Stimulated activated memory B cell treated with anti-CD40 and anti-IgM and Interleukin-4, amounts not matched to agents 10 μg/mL and 1 μg/mL and 100 μg/mL, for 72 hours (primary cell): Measurements from ENCODE around the gene CARS2.
A peak's percentile ranks its signal among the peaks of the same experiment; 100 is the strongest.
"Not testable (repeated sequence)": the region's sequence is repeated elsewhere in the genome, so short reads cannot be mapped to it uniquely, and the experiment has no call there.

Experiments used
- ATAC-seq: fragments of 150-1000 bp; cut with Tn5 transposase; 2 replicates; pipeline ENCODE4 v1.10.0; 2021
- H3K27ac Mint-ChIP-seq: one replicate; pipeline ENCODE4 v1.8.0; 2022; ENCODE audit warnings: mild to moderate bottlenecking, mixed read lengths
- H3K27me3 Mint-ChIP-seq: one replicate; pipeline ENCODE4 v1.8.0; 2022; ENCODE audit warnings: mixed read lengths
- H3K36me3 Mint-ChIP-seq: one replicate; pipeline ENCODE4 v1.8.0; 2022; ENCODE audit warnings: mixed read lengths
- H3K4me1 Mint-ChIP-seq: one replicate; pipeline ENCODE4 v1.8.0; 2022; ENCODE audit warnings: mixed read lengths
- H3K4me3 Mint-ChIP-seq: one replicate; pipeline ENCODE4 v1.8.0; 2022; ENCODE audit warnings: mild to moderate bottlenecking, moderate library complexity, mixed read lengths
- H3K9me3 Mint-ChIP-seq: one replicate; pipeline ENCODE4 v1.8.0; 2022; ENCODE audit warnings: mixed read lengths

CARS2 gene

DNA sequence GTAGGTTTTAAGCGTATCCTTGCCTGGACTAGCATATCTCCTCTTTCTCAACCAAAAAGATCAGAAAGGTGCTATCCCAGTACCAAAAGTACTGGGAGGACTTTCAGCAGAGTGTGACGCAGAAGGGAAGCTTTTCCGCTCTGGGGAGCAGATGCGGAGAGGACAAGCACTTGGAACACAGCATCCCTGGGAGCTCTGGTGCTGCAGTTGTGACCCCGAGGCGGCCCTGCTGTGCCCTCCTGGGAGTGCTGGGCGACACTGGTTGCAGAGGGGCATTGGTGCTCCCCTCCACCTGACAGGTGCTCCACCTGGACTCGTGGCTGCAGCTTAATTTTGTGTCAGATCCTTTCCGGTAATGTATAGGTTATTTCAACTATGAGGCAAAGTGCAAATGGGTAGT is 87.1 kb downstream of the CARS2 start:
- no peaks in the 10 kb centered on the region for H3K36me3 Mint-ChIP-seq
- H3K9me3 Mint-ChIP-seq, result no peaks in the 10 kb centered on the region
- H3K27me3 Mint-ChIP-seq, result no peaks in the 10 kb centered on the region
- H3K27ac Mint-ChIP-seq, result no peak overlapping the region
- ATAC-seq, result no peak
- H3K4me3 Mint-ChIP-seq, result no peak overlapping the region
- H3K4me1 Mint-ChIP-seq, result peaks cover 24% of the 10 kb centered on the region

DNA sequence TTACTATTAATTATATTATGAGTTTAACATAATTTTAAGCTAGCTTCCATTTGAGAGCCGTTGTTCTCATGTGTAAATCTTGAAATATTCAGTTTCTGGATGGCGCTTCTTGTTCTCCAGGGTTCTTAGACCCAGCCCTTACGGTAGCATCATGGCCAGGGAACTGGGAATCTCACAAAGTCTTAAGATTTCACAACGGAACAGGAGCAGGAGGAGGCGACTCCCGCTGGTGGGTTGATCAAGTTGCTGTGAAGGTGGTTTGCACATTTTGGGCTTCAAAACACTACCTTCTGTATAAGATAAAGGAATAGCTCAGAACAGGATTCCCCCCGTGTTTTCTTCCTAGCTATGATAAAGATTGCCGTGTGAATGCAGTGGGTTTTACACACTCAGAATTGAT is 87.7 kb downstream of the CARS2 start:
- H3K9me3 Mint-ChIP-seq, result peaks cover 2% of the 10 kb centered on the region
- H3K27me3 Mint-ChIP-seq, result no peaks in the 10 kb centered on the region
- no peak overlapping the region for H3K27ac Mint-ChIP-seq
- H3K4me1 Mint-ChIP-seq, result peaks cover 24% of the 10 kb centered on the region
- H3K4me3 Mint-ChIP-seq, result no peak overlapping the region
- no peaks in the 10 kb centered on the region for H3K36me3 Mint-ChIP-seq
- no peak for ATAC-seq

DNA sequence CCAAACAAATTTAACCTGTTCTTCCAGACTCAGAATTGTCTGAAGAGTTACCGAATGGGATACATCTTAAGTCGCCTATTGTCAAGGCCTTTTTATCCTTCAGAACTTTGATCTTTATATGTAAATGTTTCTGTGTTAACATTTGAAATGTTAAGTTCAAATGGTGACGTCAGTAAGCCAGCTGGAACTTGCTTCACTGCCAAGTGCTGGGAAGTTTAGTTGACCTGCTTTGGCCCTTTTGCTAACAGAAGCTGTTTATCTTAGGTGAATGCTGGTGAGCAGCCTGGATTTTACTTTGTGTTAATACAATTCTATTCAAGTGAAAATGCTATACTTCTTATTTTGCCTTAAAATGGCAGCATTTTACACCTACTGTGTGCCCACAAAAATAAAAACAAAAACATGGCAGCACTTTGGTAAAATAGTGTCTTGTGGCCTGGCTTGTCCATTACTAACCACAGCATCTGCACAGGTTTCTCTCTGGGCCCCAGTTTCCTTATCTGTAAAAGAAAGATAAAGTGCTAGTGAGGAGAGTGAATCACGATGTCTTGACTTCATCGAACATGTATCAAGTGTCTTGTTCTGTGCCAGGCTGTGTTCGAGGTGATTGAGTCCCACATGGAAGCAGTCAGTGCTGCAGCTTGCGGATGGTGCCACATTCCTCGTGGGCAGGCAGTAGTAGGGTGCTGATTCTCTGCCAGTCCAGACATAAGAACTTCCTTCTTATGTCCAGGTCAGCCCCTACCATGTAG is 88.4 kb downstream of the CARS2 start:
- H3K9me3 Mint-ChIP-seq, result peaks cover 2% of the 10 kb centered on the region
- H3K27me3 Mint-ChIP-seq, result no peaks in the 10 kb centered on the region
- H3K4me1 Mint-ChIP-seq, result peaks cover 24% of the 10 kb centered on the region
- ATAC-seq, result no peak
- H3K36me3 Mint-ChIP-seq, result no peaks in the 10 kb centered on the region
- H3K4me3 Mint-ChIP-seq, result no peak overlapping the region
- H3K27ac Mint-ChIP-seq, result peak overlapping the region; percentile 94

DNA sequence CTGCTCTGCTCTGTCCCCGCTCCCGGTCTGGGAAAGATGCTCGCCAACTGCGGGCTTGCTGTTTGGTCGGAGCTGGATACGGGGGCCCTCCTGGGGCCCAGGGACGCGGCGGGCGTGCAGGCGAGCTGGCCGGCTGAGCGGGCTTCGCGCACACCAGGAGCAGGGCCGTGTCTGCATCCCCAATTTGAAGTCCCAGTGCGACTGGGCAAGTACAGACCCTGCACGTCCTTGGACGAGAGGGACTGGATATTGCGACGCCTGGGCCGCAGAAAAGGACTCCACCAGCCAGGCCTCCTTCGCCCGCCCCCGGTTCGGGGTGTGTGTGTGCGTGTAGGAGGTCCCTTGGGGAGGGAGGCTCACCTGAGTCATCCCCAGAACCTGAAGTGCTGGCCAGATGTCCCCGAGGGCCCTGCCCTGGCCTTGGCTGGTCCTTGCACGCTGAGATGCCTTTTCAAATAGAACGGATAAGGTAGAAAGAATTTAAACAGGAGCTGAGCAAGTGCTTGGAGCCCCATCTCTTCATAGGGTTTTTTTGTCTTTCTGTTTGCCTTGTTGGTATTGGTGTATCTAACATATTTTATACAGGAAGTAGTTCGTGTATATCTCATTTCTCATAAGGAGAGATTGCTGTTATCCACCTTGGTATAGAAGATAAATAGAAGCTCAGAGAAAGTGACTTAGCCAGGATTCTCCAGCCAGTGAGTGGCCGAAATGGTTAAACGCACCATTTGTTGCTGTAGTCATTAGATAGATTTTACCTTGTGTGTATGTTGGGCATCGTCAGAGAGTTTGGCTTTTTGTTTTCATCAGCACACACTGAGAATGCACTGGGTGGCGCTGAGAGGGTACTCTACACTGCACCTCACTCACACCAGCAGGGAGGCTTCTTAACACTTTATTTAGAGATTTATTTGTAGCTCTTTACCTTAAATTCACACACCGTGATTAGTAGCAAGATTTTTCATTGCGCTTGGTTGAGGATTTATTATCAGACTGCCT is 89.5 kb downstream of the CARS2 start:
- H3K4me1 Mint-ChIP-seq, result peaks cover 29% of the 10 kb centered on the region
- H3K4me3 Mint-ChIP-seq, result peak overlapping the region; percentile 96
- no peaks in the 10 kb centered on the region for H3K36me3 Mint-ChIP-seq
- peak; percentile 87 for ATAC-seq
- peaks cover 2% of the 10 kb centered on the region for H3K9me3 Mint-ChIP-seq
- H3K27me3 Mint-ChIP-seq, result no peaks in the 10 kb centered on the region
- H3K27ac Mint-ChIP-seq, result peak overlapping the region; percentile 94

DNA sequence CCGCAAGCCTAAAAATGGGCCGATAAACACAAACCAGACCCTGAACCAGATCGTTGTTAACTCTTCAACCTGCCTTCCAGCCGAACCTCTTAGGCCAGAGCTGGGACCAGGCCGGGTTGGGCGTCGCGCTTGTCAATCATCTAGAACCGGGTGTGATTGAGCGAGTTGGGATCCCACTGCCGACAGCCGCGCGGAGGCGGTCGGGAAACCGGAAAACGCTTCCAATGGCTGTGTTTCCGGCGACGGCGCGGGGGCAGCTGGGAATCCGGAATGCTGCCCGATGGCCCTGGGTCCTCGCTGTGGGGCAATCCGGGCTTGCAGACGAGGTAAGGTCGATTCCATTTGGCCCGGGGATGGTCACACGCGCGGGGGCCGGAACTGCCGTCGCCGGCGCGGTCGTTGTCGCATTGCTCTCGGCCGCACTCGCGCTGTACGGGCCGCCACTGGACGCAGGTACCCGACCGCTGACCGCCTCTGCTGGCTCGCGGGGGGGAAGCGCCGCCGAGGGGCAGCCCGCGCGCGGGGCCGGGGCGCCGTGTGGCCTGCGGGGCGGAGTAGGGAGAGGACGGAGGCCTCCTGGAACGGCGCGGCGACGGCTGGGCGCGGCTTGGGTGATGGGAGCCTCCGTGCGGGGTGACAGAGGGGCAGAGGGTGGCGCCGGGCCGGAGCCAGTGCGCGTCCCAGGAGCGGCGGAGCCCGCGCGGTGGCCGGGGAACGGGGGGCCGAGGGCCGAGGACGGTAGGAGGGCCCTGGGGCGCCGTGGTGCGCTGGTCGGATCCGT is 90.4 kb downstream of the CARS2 start, which contains the start of gene NAXD:
Gene NAXD, plus strand, starts transcription at position 224 of the 781 bp plus-strand sequence. Its CDS starts 57 bp downstream, at position 281.
- H3K4me3 Mint-ChIP-seq, result peak within 1 kb of the TSS; percentile 96
- H3K27me3 Mint-ChIP-seq, result no peaks in the 10 kb centered on the region
- ATAC-seq, result peak; percentile 87
- peaks cover 38% of the 10 kb centered on the region for H3K4me1 Mint-ChIP-seq
- no peaks in the 10 kb centered on the region for H3K36me3 Mint-ChIP-seq
- H3K27ac Mint-ChIP-seq, result peak within 1 kb of the TSS; percentile 94
- H3K9me3 Mint-ChIP-seq, result peaks cover 2% of the 10 kb centered on the region

DNA sequence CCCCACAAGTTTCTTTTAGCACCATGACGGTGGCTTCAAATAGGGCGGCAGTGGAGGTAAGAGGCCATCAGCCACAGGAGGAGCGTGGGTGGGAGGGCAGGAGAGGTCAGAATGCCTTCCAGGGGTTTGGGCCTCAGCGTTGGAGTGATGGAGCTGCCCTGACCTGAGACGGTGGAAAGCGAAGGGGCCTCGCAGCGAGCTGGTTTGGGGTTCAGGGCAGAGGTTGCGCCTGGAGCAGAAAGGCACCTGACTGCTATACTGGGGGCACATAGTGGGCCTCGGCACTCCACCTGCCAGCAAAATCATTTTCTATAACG is 91.0 kb downstream of the CARS2 start:
- no peak for ATAC-seq
- Mint-ChIP-seq H3K9me3 (peaks cover 2% of the 10 kb centered on the region), H3K27ac (peak overlapping the region; percentile 94), H3K4me1 (peaks cover 37% of the 10 kb centered on the region), H3K4me3 (peak overlapping the region; percentile 96), H3K27me3 (no peaks in the 10 kb centered on the region), H3K36me3 (no peaks in the 10 kb centered on the region)

DNA sequence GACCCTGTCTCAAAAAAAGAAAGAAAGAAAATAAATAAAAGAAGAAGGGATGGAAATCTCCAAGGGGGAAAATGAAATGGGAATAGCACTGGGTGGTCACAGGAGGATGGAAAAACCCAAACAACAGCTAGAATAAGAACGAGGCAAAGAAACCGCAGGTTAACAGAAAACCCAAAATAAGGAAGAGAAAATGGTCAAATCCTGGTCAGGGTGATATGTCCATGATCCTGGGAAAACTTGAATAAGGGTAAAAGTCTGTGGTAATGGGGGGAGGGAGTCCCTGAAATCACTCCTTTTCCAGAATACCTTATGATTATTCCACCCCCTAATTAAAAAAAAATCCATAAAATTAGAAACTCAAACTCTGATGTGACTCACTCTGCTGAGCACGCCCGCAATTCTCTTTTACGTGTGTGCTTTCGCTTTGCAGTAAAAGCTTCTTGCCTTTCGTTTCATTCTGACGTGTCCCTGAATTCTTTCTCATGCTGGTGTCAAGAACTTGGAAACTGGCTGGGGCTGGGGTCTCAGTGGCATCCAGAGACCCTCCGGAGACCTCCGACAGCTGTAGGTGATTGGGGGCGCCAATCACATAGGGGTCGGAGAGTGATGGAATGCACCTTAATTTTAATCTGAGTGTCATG is 94.8 kb downstream of the CARS2 start:
- no peaks in the 10 kb centered on the region for H3K27me3 Mint-ChIP-seq
- H3K36me3 Mint-ChIP-seq, result no peaks in the 10 kb centered on the region
- peaks cover 27% of the 10 kb centered on the region for H3K4me1 Mint-ChIP-seq
- ATAC-seq, result peak; percentile 49
- peak overlapping the region; percentile 71 for H3K4me3 Mint-ChIP-seq
- peaks cover 2% of the 10 kb centered on the region for H3K9me3 Mint-ChIP-seq
- H3K27ac Mint-ChIP-seq, result peak overlapping the region; percentile 77

DNA sequence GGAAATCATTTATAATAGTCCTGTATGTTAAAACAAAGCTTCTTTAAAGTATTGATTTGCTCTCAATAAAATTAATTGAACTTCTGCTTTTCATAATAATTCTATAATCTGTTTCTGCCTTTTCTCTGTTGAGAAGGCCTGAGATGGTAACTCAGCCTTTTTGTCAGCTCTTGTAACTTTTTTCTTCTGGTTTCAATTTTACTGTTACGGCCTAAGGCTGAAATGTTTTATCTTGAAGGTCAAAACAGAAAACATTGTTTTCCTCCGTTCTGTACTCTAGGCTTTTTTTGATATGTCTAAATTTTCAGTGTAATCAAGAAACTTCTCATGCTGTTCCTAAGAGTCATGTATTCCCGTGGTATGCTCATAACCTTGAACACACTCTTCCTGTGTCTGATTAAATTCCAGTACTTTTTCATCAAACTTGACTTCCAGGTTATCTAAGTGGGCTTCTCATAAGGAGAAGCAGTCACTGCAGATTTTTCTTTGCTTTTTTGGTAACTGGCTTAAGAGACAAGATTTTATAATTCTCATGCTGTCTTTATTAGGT is 98.2 kb downstream of the CARS2 start:
- Mint-ChIP-seq H3K27ac (no peak overlapping the region), H3K27me3 (no peaks in the 10 kb centered on the region), H3K36me3 (no peaks in the 10 kb centered on the region), H3K9me3 (no peaks in the 10 kb centered on the region), H3K4me1 (peaks cover 23% of the 10 kb centered on the region), H3K4me3 (no peak overlapping the region)
- ATAC-seq, result no peak

DNA sequence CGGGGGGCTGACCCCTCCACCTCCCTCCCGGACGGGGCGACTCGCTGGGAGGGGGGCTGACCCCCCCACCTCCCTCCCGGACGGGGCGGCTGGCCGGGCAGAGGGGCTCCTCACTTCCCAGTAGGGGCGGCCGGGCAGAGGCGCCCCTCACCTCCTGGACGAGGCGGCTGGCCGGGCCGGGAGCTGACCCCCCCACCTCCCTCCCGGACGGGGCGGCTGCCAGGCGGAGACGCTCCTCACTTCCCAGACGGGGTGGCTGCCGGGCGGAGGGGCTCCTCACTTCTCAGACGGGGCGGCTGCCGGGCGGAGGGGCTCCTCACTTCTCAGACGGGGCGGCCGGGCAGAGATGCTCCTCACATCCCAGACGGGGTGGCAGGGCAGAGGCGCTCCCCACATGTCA is 99.6 kb downstream of the CARS2 start:
- H3K4me3 Mint-ChIP-seq, H3K36me3 Mint-ChIP-seq, H3K9me3 Mint-ChIP-seq, ATAC-seq, H3K27ac Mint-ChIP-seq, H3K27me3 Mint-ChIP-seq: not testable (repeated sequence)
- peaks cover 17% of the 10 kb centered on the region for H3K4me1 Mint-ChIP-seq

DNA sequence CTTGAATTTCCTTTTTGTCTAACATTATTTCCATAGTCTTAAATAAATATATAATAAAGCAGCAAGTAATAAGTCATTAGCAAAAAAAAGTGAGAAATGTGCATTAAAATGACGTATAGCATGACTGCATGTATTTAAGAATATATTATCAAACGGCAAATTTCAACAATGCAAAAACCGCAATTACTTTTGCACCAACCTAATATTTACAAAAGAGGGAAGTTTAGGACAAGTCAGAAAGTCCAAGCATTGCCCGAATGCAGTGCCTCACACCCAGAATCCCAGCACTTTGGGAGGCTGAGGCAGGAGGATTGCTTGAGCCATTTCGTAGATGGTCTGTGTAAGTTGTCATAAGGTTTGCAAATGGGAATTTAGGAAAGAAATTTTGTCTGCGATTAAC is 100.8 kb downstream of the CARS2 start:
- Mint-ChIP-seq H3K27ac (no peak overlapping the region), H3K4me1 (peaks cover 5% of the 10 kb centered on the region), H3K27me3 (no peaks in the 10 kb centered on the region), H3K36me3 (no peaks in the 10 kb centered on the region), H3K4me3 (no peak overlapping the region), H3K9me3 (no peaks in the 10 kb centered on the region)
- no peak for ATAC-seq

DNA sequence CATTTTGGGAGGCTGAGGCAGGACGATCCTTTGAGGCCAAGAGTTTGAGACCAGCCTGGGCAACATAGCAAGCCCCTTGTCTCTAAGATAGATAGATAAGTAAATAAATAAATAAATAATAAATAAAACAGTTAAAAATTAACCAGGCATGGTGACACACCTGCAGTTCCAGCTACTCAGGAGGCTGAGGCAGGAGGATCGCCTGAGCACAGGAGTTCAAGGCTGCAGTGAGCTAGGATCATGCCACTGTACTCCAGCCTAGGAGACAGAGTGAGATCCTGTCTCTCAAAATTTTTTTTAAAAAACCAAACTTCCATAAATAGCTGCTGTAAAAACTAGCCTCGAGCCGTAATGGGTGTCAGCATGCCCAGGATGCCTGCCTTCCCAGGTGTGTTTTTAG is 104.9 kb downstream of the CARS2 start:
- H3K4me3 Mint-ChIP-seq, result no peak overlapping the region
- no peaks in the 10 kb centered on the region for H3K27me3 Mint-ChIP-seq
- peaks cover 7% of the 10 kb centered on the region for H3K4me1 Mint-ChIP-seq
- H3K27ac Mint-ChIP-seq, result no peak overlapping the region
- ATAC-seq, result no peak
- no peaks in the 10 kb centered on the region for H3K9me3 Mint-ChIP-seq
- H3K36me3 Mint-ChIP-seq, result no peaks in the 10 kb centered on the region

DNA sequence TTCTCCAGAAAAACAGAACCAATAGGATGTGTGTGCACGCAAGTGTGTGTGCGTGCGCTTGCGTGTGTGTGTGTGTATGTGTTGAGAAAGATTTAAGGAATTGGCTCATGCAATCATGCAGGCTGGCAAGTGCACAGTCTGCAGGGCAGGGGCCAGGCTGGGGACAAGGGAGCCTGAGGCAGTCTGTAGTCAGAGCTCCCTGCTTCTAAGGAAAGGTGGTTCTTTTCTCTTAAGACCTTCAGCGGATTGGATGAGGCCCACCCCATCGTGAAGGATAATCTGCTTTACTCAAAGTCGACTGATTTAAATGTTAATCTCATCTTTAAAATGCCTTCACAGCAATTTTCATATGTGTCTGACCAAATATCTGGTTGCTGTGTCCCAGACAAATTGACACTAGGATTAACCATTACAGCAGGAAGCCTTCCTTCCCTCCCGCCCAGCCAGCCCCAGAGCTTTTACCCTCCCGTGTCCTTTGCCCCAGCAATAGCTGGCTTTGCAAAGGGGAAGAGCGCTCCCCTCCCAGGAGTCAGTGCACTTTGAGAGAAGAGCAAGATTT is 105.6 kb downstream of the CARS2 start:
- H3K27me3 Mint-ChIP-seq, result no peaks in the 10 kb centered on the region
- H3K4me3 Mint-ChIP-seq, result no peak overlapping the region
- ATAC-seq, result no peak
- no peaks in the 10 kb centered on the region for H3K9me3 Mint-ChIP-seq
- H3K4me1 Mint-ChIP-seq, result peaks cover 7% of the 10 kb centered on the region
- no peak overlapping the region for H3K27ac Mint-ChIP-seq
- no peaks in the 10 kb centered on the region for H3K36me3 Mint-ChIP-seq

DNA sequence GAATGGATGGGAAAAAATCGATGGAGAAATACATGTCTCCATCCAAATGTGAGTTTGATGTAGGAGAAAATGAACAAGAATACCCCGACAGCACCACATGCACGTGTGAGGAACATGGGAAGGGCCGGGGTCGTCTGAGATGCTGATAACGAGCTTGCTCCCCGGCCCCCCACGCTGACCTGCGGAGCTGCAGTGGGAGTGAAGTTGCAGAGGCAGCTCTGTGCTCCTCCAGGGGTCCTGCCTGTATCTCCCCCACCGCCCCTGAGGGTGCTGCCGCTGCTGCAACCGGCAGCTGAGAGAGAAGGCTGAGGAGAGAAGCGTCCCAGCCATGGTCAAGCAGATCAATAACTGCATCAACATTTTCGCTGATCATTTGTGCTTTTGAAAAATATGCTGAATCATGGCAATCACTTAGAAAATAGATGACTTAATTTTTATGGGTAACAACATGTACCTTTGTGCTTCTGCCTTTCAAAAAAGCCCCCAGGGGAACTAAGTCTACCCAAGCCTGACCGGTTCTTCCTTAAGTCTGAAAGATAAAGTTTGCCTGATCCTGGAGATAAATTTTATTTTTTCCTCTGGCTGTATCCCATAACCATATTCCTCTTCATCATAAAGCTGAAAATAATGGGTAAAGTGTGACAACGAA is 108.8 kb downstream of the CARS2 start:
- Mint-ChIP-seq H3K27ac (no peak overlapping the region), H3K27me3 (no peaks in the 10 kb centered on the region), H3K36me3 (no peaks in the 10 kb centered on the region), H3K4me1 (peaks cover 14% of the 10 kb centered on the region), H3K4me3 (no peak overlapping the region), H3K9me3 (no peaks in the 10 kb centered on the region)
- no peak for ATAC-seq
